K562 (cell line): Measurements from ENCODE around the gene ELMOD1.

Source experiments
- CBX5 ChIP-seq: IDR thresholded peaks from 2 replicates; pipeline ENCODE4 v1.6.1; 2014; ENCODE audit warnings: low read depth, borderline replicate concordance
- GATA2 ChIP-seq: sonication (generic); formaldehyde crosslinking; IDR thresholded peaks from 2 replicates; pipeline ENCODE4 v1.4.0; 2020; ENCODE audit warnings: mild to moderate bottlenecking, missing genetic modification reagents
- RCOR1 ChIP-seq, 2 experiments: IDR thresholded peaks; 2 replicates each; pipeline ENCODE4 v1.6.1; 2012; ENCODE audit warnings: low read depth in 2 of 2, low read length in 2 of 2, borderline replicate concordance in 1 of 2, improper control_type of control experiment in 1 of 2
- TF ChIP-seq, protein P1 (sequence below): sonication (generic); formaldehyde crosslinking; IDR thresholded peaks from 2 replicates; pipeline ENCODE4 v1.8.1; 2022; ENCODE audit warnings: missing genetic modification reagents

DNA sequence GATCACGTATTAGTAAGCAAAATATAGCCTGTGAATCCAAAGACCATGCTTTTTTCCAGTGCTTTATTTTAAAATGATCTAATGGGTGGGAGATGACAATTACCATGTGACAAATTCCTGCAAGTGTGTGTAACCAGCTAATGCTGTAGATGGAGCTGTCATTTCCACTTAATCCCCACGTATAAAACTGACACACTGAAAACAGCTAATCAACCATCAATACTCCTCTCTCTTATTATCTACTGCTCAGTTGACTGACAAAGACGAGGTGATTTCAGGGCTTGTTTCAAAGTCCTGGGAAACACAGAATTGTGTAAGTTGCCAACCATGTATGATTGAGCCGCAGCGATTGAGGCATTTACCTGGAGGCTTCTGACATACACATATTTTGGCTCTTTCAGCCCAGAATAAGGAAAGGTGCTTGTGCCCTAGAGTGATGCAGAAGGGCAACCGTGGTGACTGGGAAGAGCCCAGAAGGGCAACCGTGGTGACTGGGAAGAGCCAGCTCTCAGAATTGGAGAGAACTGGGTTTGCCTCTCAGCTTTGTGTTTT, 111.2 kb downstream of the ELMOD1 start:
- TF ChIP-seq, protein P1, sequence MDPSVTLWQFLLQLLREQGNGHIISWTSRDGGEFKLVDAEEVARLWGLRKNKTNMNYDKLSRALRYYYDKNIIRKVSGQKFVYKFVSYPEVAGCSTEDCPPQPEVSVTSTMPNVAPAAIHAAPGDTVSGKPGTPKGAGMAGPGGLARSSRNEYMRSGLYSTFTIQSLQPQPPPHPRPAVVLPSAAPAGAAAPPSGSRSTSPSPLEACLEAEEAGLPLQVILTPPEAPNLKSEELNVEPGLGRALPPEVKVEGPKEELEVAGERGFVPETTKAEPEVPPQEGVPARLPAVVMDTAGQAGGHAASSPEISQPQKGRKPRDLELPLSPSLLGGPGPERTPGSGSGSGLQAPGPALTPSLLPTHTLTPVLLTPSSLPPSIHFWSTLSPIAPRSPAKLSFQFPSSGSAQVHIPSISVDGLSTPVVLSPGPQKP (CRISPR knock-in tag): no peak
- TF ChIP-seq RCOR1 (IDR thresholded peaks at IDR 0.05; ENCODE audit: borderline replicate concordance in 1 of 2, low read depth in 2 of 2, low read length in 2 of 2) (no peak), CBX5 (no peak), GATA2 (CRISPR knock-in tag) (no peak)
